Kasumi-1 (cell line): ENCODE measurements around the gene NECAB3.

Experiments
- DNase-seq, 2 experiments: peaks; one replicate each; lab custom pipeline; 2025; lab: John Stamatoyannopoulos, UW

The NECAB3 gene

GRCh38 chr20:33677991-33678702 lies 3.9 kb upstream of the NECAB3 start:
- no peak for DNase-seq

GRCh38 chr20:33676652-33677645 lies 2.7 kb upstream of the NECAB3 start:
- DNase-seq = no peak

- no peak for DNase-seq
Observed at GRCh38 chr20:33676121-33676520, 1.9 kb upstream of the NECAB3 start.

- no peak for DNase-seq
Observed at GRCh38 chr20:33675136-33675959, 1.1 kb upstream of the NECAB3 start.

- DNase-seq = peak; percentile 14 to 27
Observed at GRCh38 chr20:33673410-33674293, 576 bp downstream of the NECAB3 start.

GRCh38 chr20:33673114-33673409 lies 1.2 kb downstream of the NECAB3 start:
- DNase-seq = no peak

- no peak for DNase-seq
Observed at GRCh38 chr20:33672426-33673113, 1.7 kb downstream of the NECAB3 start.

- DNase-seq = no peak
Observed at GRCh38 chr20:33671573-33672288, 2.5 kb downstream of the NECAB3 start.

- DNase-seq = no peak
Observed at GRCh38 chr20:33670715-33671499, 3.3 kb downstream of the NECAB3 start.

GRCh38 chr20:33669873-33670640 lies 4.2 kb downstream of the NECAB3 start:
- DNase-seq = no peak

- DNase-seq = no peak
Observed at GRCh38 chr20:33669224-33669623, 5.0 kb downstream of the NECAB3 start.

- no peak for DNase-seq
Observed at GRCh38 chr20:33668466-33669155, 5.6 kb downstream of the NECAB3 start.

GRCh38 chr20:33667676-33668465 lies 6.4 kb downstream of the NECAB3 start:
- peak; percentile 21 to 41 for DNase-seq

GRCh38 chr20:33667245-33667675 lies 7.0 kb downstream of the NECAB3 start:
- no peak for DNase-seq

- peak; percentile 97 for DNase-seq
Observed at GRCh38 chr20:33666293-33667244, 7.7 kb downstream of the NECAB3 start, which contains the start of gene ACTL10. Gene ACTL10, plus strand, starts transcription at chr20:33666943. Its CDS starts 555 bp downstream, at chr20:33667498.

GRCh38 chr20:33664762-33665144 lies 9.5 kb downstream of the NECAB3 start:
- no peak for DNase-seq
